ENCODE measurements around the gene AP1S1.

- TF ChIP-seq, protein P1, sequence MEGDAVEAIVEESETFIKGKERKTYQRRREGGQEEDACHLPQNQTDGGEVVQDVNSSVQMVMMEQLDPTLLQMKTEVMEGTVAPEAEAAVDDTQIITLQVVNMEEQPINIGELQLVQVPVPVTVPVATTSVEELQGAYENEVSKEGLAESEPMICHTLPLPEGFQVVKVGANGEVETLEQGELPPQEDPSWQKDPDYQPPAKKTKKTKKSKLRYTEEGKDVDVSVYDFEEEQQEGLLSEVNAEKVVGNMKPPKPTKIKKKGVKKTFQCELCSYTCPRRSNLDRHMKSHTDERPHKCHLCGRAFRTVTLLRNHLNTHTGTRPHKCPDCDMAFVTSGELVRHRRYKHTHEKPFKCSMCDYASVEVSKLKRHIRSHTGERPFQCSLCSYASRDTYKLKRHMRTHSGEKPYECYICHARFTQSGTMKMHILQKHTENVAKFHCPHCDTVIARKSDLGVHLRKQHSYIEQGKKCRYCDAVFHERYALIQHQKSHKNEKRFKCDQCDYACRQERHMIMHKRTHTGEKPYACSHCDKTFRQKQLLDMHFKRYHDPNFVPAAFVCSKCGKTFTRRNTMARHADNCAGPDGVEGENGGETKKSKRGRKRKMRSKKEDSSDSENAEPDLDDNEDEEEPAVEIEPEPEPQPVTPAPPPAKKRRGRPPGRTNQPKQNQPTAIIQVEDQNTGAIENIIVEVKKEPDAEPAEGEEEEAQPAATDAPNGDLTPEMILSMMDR (IDR thresholded peaks at IDR 0.05), result no peak
- TF ChIP-seq POLR2A (IDR thresholded peaks at IDR 0.05), result no peak
Measured at GRCh38 chr7:101174322-101174854, 20.1 kb downstream of the AP1S1 start.

All from breast epithelium (tissue), 3 donors.